NT2/D1 (cell line): Measurements from ENCODE around the gene BRD4.

ENCODE experiments used
- YY1 ChIP-seq: IDR thresholded peaks from 2 replicates; pipeline ENCODE4 v1.6.1; 2011; ENCODE audit not compliant: insufficient read length, insufficient read depth
- ZNF274 ChIP-seq: IDR thresholded peaks from 2 replicates; pipeline ENCODE4 v1.6.1; 2011; ENCODE audit warnings: mild to moderate bottlenecking, low read depth, low read length

- TF ChIP-seq YY1, result no peak
- TF ChIP-seq ZNF274, result no peak
Measured at GRCh38 chr19:15251749-15252397, 80.5 kb downstream of the BRD4 start.
